GM18498 (cell line): ENCODE results near the gene ST8SIA2.

Experiments
- ATAC-seq: cut with Tn5 transposase; IDR thresholded peaks from one replicate; pipeline ENCODE4 v1.9.1; 2021; ENCODE audit warnings: mild to moderate bottlenecking, moderate library complexity; ENCODE audit not compliant: unreplicated experiment

The ST8SIA2 gene

GRCh38 chr15:92395098-92395635 is 1.5 kb downstream of the ST8SIA2 start:
- ATAC-seq = no peak

GRCh38 chr15:92399271-92399950 is 5.7 kb downstream of the ST8SIA2 start:
- ATAC-seq = no peak

- ATAC-seq = no peak
These were observed 6.9 kb downstream of the ST8SIA2 start for GRCh38 chr15:92400573-92400972.

- ATAC-seq = no peak
These were observed 7.5 kb downstream of the ST8SIA2 start for GRCh38 chr15:92400980-92401787.

- ATAC-seq = no peak
These were observed 9.1 kb downstream of the ST8SIA2 start for GRCh38 chr15:92402751-92403150.

- no peak for ATAC-seq
These were observed 12.3 kb downstream of the ST8SIA2 start for GRCh38 chr15:92405942-92406341.

- ATAC-seq = no peak
These were observed 13.6 kb downstream of the ST8SIA2 start for GRCh38 chr15:92407321-92407720.

GRCh38 chr15:92407916-92408315 is 14.2 kb downstream of the ST8SIA2 start:
- ATAC-seq = no peak

- ATAC-seq = no peak
These were observed 15.3 kb downstream of the ST8SIA2 start for GRCh38 chr15:92409006-92409405.

GRCh38 chr15:92409521-92409920 is 15.8 kb downstream of the ST8SIA2 start:
- ATAC-seq = no peak

GRCh38 chr15:92410537-92410936 is 16.9 kb downstream of the ST8SIA2 start:
- ATAC-seq = no peak

GRCh38 chr15:92411256-92411655 is 17.6 kb downstream of the ST8SIA2 start:
- no peak for ATAC-seq

GRCh38 chr15:92413510-92413909 is 19.8 kb downstream of the ST8SIA2 start:
- no peak for ATAC-seq

- no peak for ATAC-seq
These were observed 22.1 kb downstream of the ST8SIA2 start for GRCh38 chr15:92415639-92416297.

- no peak for ATAC-seq
These were observed 22.9 kb downstream of the ST8SIA2 start for GRCh38 chr15:92416557-92416956.

- ATAC-seq = no peak
These were observed 24.0 kb downstream of the ST8SIA2 start for GRCh38 chr15:92417716-92418115.

GRCh38 chr15:92418864-92419263 is 25.2 kb downstream of the ST8SIA2 start:
- no peak for ATAC-seq

GRCh38 chr15:92421976-92422375 is 28.3 kb downstream of the ST8SIA2 start:
- no peak for ATAC-seq

- ATAC-seq = no peak
These were observed 32.0 kb downstream of the ST8SIA2 start for GRCh38 chr15:92425578-92426225.

GRCh38 chr15:92429378-92430068 is 35.8 kb downstream of the ST8SIA2 start:
- ATAC-seq = no peak

- ATAC-seq = no peak
These were observed 36.4 kb downstream of the ST8SIA2 start for GRCh38 chr15:92430069-92430440.
